Measurements from ENCODE around the gene KBTBD12.

DNA sequence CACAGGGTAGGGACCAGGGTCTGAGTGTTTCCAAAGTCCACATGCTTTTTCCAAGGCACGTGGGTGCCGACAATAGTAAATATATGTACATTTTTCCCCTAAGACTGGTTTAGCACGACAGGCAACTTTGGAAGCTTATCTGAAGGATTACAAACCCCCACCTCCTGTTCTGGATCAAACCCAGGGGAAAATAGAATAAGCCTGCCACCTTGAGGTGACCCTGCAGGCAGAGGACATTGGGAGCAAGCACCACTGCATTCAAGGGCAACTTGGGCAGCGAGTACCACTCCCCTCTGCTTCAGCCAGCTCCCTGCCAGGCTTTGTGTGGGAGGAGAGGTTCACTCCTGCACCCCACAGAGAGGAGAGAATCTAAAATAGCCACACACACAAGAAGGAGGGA, 44.8 kb downstream of the KBTBD12 start:
- TF ChIP-seq, protein P1, sequence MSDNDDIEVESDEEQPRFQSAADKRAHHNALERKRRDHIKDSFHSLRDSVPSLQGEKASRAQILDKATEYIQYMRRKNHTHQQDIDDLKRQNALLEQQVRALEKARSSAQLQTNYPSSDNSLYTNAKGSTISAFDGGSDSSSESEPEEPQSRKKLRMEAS (IDR thresholded peaks at IDR 0.05; ENCODE audit: low read depth, low read length), result no peak
- TF ChIP-seq, protein P2, sequence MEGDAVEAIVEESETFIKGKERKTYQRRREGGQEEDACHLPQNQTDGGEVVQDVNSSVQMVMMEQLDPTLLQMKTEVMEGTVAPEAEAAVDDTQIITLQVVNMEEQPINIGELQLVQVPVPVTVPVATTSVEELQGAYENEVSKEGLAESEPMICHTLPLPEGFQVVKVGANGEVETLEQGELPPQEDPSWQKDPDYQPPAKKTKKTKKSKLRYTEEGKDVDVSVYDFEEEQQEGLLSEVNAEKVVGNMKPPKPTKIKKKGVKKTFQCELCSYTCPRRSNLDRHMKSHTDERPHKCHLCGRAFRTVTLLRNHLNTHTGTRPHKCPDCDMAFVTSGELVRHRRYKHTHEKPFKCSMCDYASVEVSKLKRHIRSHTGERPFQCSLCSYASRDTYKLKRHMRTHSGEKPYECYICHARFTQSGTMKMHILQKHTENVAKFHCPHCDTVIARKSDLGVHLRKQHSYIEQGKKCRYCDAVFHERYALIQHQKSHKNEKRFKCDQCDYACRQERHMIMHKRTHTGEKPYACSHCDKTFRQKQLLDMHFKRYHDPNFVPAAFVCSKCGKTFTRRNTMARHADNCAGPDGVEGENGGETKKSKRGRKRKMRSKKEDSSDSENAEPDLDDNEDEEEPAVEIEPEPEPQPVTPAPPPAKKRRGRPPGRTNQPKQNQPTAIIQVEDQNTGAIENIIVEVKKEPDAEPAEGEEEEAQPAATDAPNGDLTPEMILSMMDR (IDR thresholded peaks at IDR 0.05; ENCODE audit: low read depth, low read length), result peak; percentile 41
- TF ChIP-seq POLR2A (IDR thresholded peaks at IDR 0.05; ENCODE audit: extremely low read depth, insufficient read length) (no peak), MYC (IDR thresholded peaks at IDR 0.05; ENCODE audit: low read depth, low read length) (no peak)

Measured in NB4 (cell line).